DMS 273 (cell line): ENCODE results near the gene CEP78.

Experiments used
- DNase-seq: peaks from one replicate; lab custom pipeline; 2025; ENCODE audit not compliant: unreplicated experiment; lab: John Stamatoyannopoulos, UW

Gene CEP78

DNA sequence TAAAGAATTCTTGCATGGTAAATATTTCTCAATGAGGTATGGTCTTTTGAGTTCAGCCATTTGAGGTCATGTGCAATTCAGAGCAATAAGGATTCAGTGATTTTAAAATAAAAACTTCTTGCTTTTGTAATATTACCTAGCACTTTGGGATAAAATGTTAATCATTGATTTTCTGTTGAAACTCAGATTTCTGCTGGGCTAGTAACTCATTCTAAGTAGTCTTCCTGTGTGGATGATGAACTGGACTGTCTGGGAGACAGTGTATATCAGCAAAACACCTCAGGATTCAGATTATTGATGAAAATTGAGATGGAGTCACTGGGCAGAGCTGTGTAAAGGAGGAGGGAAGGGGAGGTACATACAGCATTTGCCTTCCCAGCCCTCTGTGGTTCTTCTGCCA, 50.2 kb downstream of the CEP78 start:
- no peak for DNase-seq

- DNase-seq: no peak
These were observed 51.1 kb downstream of the CEP78 start for GRCh38 chr9:78286946-78287388.

GRCh38 chr9:78288214-78288892, 52.5 kb downstream of the CEP78 start:
- DNase-seq: peak; percentile 51

- DNase-seq: no peak
These were observed 53.6 kb downstream of the CEP78 start for GRCh38 chr9:78289474-78289873.

- peak; percentile 63 for DNase-seq
These were observed 55.5 kb downstream of the CEP78 start for GRCh38 chr9:78291240-78291925.

DNA sequence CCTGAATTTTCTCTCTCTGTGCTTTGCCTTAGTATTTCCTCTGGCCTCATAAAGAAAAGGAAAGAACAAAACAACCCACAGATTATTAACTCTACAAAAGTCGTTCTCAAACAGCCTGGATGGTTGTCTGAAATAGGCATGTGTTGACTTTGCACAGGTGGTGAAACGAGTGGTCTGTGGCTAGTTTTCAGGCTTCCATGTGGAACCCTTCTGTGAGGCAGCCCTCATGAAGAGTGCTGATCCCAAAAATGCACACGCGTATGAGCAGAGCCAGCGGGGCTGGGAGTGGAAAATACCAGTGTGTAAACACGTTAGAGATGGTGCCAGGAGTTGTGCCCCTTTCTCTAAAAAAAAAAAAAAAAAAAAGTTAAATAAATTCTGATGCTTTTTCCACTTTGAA, 56.2 kb downstream of the CEP78 start:
- DNase-seq: peak; percentile 47

DNA sequence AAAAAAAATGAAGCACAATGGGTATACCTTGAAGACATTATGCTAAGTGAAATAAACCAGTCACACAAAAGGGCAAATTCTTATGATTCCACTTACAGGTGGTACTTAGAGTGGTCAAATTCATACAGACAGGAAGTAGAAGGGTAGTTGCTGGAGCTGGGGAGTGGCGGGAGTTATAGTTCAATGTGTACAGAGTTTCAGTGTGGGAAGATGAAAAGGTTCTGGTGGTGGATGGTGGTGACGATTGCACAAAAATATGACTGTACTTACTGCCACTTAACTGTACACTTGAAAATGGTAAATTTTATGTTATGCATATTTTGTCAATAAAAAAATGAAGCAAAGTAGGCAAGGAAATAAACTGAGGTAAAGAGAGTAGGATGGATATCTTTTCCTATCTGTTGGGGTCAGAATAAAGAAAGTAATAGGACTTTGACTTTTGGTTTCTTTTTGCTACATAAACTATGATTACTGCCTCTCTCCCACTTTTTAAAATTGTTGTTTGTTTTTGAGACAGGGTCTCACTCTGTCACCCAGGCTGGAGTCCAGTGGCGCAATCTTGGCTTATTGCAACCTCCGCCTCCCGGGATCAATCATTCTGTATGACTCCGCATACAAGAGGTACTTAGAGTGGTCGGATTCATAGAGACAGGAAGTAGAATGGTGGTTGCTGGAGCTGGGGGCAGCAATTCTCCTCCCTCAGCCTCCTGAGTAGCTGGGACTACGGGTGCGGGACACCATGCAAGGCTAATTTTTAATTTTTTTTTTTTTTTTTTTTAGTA, 57.0 kb downstream of the CEP78 start:
- no peak for DNase-seq

DNA sequence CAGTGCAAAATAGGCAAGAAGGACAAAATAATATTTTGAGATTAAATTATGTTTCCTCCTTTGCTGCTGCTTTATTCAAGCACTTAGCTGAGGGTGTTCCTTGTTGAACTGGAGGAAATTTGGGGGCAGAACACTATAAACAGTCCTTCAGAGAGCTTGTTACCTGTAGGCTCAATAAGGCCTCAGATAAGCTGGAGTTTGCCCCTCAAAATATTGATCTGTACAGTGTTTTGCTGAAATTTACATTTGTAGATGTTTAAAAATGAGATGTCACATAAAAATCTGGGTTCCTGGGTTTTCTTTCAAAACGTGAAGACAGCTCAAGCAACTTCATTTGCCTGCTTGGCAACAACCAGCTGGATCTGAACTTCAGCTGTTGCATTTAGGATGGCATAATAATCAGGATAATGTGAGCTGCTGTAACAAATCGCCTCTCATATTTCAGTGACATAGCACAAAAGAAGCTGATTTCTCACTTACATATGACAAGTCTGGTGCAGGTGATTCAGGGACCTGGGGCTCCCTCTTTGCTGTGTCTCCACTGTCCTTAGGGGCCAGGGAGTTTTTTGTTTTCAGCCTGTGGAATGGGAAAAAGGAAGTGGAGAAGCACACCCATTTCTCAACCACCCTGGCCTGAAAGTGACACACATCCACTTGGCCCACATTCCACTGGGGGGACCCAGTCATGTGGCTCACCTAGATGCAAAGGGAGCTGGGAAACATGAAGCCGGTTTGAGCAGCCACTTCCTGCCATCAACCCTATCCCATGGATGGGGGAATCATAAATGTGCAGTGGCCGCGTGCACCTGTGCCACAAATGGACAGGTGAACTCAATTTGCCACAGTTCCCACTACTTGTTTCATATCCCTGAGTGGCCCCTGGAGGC, 58.7 kb downstream of the CEP78 start:
- peak; percentile 13 for DNase-seq

DNA sequence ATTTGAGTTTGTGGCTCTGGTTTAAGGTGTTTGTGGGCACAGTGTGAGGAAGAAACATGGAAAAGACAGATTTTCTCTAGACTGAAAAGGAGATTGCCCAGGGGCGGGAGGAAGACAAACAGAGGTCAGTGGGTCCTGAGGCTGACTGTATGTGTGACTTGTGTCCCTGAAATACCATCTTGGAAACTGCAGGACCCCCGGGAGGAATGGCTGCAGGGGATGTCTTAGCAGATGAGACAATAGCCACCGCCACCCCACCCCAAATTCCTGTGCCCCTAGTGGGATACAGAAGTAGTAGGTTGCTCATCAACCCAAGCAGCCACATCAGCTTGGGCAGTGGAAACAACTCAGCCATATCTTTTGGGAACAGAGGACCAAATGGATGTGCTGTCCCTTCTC, 59.3 kb downstream of the CEP78 start:
- no peak for DNase-seq

GRCh38 chr9:78295731-78296130, 59.9 kb downstream of the CEP78 start:
- DNase-seq: peak; percentile 47

GRCh38 chr9:78296201-78296892, 60.5 kb downstream of the CEP78 start:
- peak; percentile 84 for DNase-seq

GRCh38 chr9:78296893-78297671, 61.2 kb downstream of the CEP78 start, which contains the start of gene PSAT1:
TSS of gene PSAT1 (plus strand) at chr9:78297125. CDS start at chr9:78297211, 86 bp downstream.
- peak; percentile 98 for DNase-seq

DNA sequence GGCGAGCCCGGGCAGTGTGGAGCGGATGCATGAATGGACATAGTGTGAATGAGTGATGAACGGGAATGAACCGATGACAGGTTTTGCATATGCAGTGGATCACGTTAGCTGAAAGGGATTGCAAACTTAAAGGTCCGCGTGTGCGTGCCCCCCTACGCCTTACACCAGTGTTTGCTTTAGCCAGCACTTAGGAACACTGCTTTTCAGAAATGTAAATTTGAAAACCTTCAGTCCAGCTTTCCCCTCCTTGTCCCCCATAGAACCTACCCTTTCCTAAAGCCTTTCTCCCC, 61.7 kb downstream of the CEP78 start:
- no peak for DNase-seq

GRCh38 chr9:78298046-78298765, 62.3 kb downstream of the CEP78 start:
- DNase-seq: peak; percentile 56

DNA sequence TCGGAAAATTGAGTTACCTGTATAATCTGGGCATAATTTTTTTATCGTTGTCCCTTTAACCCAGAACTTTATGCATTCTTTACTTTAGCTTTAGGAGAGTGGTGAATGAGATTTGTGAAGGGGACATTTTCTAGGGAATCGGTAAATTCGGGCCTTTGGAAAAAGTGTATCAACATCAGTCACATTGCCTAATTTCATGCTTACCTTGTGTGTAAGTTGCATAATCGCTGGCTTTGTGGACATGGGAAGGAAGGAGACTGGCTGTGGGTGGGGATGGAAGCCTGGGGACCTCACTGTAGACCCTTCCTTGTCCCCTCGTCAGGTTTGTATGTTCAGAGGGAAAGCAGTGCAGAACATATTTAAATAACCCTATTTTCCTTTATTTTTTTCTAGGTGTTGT, 64.3 kb downstream of the CEP78 start:
- DNase-seq: no peak

DNA sequence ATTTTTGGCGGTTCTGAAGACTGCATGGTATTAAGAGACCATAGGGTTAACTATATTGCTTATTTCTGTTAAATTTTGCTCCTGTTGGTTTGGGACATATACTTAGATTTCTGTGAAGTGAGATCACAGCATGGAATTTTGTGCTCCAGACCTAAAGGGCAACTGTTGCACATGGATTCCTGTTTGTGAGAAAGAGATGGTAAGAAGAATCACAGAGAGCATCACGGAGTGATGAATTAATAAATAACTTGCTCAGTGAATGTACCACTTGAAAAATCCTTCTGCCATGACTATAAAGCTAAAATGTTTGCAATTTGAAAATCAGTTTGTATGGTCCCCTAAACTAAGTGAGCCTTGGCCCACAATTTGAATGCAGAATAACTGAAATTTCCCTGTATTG, 65.6 kb downstream of the CEP78 start:
- no peak for DNase-seq

GRCh38 chr9:78303377-78304062, 67.6 kb downstream of the CEP78 start:
- no peak for DNase-seq

GRCh38 chr9:78304357-78304756, 68.5 kb downstream of the CEP78 start:
- DNase-seq: no peak
